OCI-LY7 (cell line): ENCODE results near the gene TXK. TPM values are rescaled to one million over a fixed set of nuclear protein-coding genes. Genes with fewer than 3 reads are reported as not detected.

Experiments
- BruUV-seq: library from RNA; stranded (reverse); fragments of 400-500 nt; replicated peaks from 2 replicates; lab custom pipeline; 2021; lab: Mats Ljungman, UMichigan
- CTCF ChIA-PET: fragments of 300-600 bp; sonication (Branson Sonifier 250); formaldehyde crosslinking; loops from one replicate; lab custom pipeline; 2022; ENCODE audit warnings: antibody characterized with exemption; ENCODE audit not compliant: unreplicated experiment; lab: Charles Lee
- POLR2A ChIA-PET: fragments of 300-600 bp; sonication (Branson Sonifier 250); formaldehyde crosslinking; loops from one replicate; lab custom pipeline; 2022; ENCODE audit warnings: antibody characterized with exemption; lab: Charles Lee
- DNase-seq: peaks from one replicate; pipeline ENCODE4 v3.0.0-alpha.2; 2015; ENCODE audit warnings: low spot score
- H2AFZ ChIP-seq: fragments of 200-600 bp; sonication (generic), shearing (Covaris generic); 2 replicates; pipeline ENCODE4 v1.6.1; 2014; ENCODE audit warnings: mild to moderate bottlenecking, antibody characterized with exemption, low read length, moderate library complexity
- H3K27ac ChIP-seq: fragments of 200-600 bp; sonication (generic); 2 replicates; pipeline ENCODE4 v1.5.1; 2014; ENCODE audit warnings: mixed run types, low read depth, mild to moderate bottlenecking, moderate library complexity, low read length, inconsistent platforms; ENCODE audit not compliant: poor library complexity, severe bottlenecking
- H3K36me3 ChIP-seq: fragments of 200-600 bp; sonication (generic); 2 replicates; pipeline ENCODE4 v1.6.1; 2014; ENCODE audit warnings: mild to moderate bottlenecking, antibody characterized with exemption, low read length, moderate library complexity, mixed read lengths; ENCODE audit not compliant: insufficient read depth
- H3K4me1 ChIP-seq: fragments of 200-600 bp; sonication (generic); 2 replicates; pipeline ENCODE4 v1.5.1; 2014; ENCODE audit warnings: mild to moderate bottlenecking, low read length; ENCODE audit not compliant: insufficient read depth, poor library complexity, severe bottlenecking
- H3K4me2 ChIP-seq: fragments of 200-600 bp; sonication (generic); 2 replicates; pipeline ENCODE4 v1.6.1; 2014; ENCODE audit warnings: mild to moderate bottlenecking, low read length
- H3K4me3 ChIP-seq: fragments of 200-600 bp; sonication (generic); 2 replicates; pipeline ENCODE4 v1.5.1; 2014; ENCODE audit warnings: mild to moderate bottlenecking, low read depth, low read length; ENCODE audit not compliant: poor library complexity, severe bottlenecking
- H3K79me2 ChIP-seq: fragments of 200-600 bp; sonication (generic); 2 replicates; pipeline ENCODE4 v1.6.1; 2016; ENCODE audit warnings: low read depth, mild to moderate bottlenecking, low read length, moderate library complexity, mixed read lengths; ENCODE audit not compliant: insufficient read depth
- H3K9me2 ChIP-seq: fragments of 200-600 bp; sonication (generic); 2 replicates; pipeline ENCODE4 v1.6.1; 2016; ENCODE audit warnings: mild to moderate bottlenecking, low read length, mixed read lengths; ENCODE audit not compliant: insufficient read depth
- H3K9me3 ChIP-seq: fragments of 200-600 bp; sonication (generic); 2 replicates; pipeline ENCODE4 v1.6.1; 2014; ENCODE audit warnings: mild to moderate bottlenecking, mixed run types, low read length, mixed read lengths
- H4K20me1 ChIP-seq: fragments of 200-600 bp; sonication (generic); 2 replicates; pipeline ENCODE4 v1.6.1; 2014; ENCODE audit warnings: mild to moderate bottlenecking, antibody characterized with exemption, low read length, moderate library complexity, mixed read lengths; ENCODE audit not compliant: insufficient read depth
- CTCF ChIP-seq: fragments of 200-600 bp; sonication (generic); conservative IDR thresholded peaks from 2 replicates; pipeline ENCODE4 v1.5.1; 2014; ENCODE audit warnings: mild to moderate bottlenecking, antibody characterized with exemption, low read length, moderate library complexity, mixed read lengths
- EZH2phosphoT487 ChIP-seq: fragments of 200-600 bp; sonication (generic); IDR thresholded peaks from 2 replicates; pipeline ENCODE4 v1.6.1; 2018; ENCODE audit warnings: low read depth, borderline replicate concordance, mild to moderate bottlenecking, mixed run types, antibody characterized with exemption, low read length, moderate library complexity, mixed read lengths
- intact Hi-C: fragments of 100-400 bp; cut with micrococcal nuclease; formaldehyde crosslinking; loops from one replicate; pipeline ENCODE4 v1.10.0; 2022; ENCODE audit not compliant: unreplicated experiment
- total RNA-seq, 2 experiments: library from RNA; depleted of rRNA in 1 of 2; stranded (reverse); fragments of >200 nt in 1 of 2; shearing (Covaris generic) in 1 of 2; gene quantifications; 2 replicates each; pipeline ENCODE4 v1.2.3, GENCODE V29; 2014 to 2022

TXK gene
- total RNA-seq, 2 experiments from 2014 or later: 0.11 TPM; not detected in 1

DNA sequence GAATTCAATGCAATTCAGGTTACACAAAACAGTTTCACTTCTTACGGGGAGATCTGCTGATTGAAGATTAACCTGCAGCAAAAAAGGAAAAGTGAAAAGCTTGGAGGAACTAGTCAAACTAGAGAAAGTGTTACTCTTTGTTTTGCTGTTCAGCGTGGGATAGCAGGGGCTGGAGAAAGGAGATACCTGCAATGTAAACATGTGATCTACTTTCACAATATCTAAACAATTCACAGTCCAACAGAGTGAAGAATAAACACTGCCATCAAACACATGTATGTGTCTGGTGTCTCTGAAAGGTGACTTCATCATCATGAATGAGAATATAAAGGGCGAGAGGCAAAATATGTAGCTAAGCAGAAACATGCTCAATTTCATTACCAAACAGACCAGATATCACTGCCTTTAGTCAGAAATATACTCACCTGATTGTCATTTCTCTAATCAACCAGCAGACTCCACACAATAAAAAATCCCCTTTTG, 91.0 kb downstream of the TXK start:
- Histone ChIP-seq H3K36me3 (no peaks in the 10 kb centered on the region), H3K4me1 (peaks cover 82% of the 10 kb centered on the region), H4K20me1 (no peaks in the 10 kb centered on the region), H3K4me3 (peak overlapping the region; percentile 22), H3K9me2 (no peaks in the 10 kb centered on the region), H3K4me2 (peak overlapping the region; percentile 80), H2AFZ (peak overlapping the region; percentile 80), H3K9me3 (no peaks in the 10 kb centered on the region), H3K79me2 (no peaks in the 10 kb centered on the region), H3K27ac (peak overlapping the region; percentile 25)
- no TSS peak for BruUV-seq
- TF ChIP-seq EZH2phosphoT487 (no peak), CTCF (no peak)
- no peak for DNase-seq
- POLR2A ChIA-PET: interaction anchor here (1.0 to 3.8 kb wide), 5 partner anchors 9 to 297 kb away, joined by 3 to 35 read pairs (median 4); no protein-coding TSS in a partner anchor
- intact Hi-C loops: no loop called here
- CTCF ChIA-PET: no interaction called here

DNA sequence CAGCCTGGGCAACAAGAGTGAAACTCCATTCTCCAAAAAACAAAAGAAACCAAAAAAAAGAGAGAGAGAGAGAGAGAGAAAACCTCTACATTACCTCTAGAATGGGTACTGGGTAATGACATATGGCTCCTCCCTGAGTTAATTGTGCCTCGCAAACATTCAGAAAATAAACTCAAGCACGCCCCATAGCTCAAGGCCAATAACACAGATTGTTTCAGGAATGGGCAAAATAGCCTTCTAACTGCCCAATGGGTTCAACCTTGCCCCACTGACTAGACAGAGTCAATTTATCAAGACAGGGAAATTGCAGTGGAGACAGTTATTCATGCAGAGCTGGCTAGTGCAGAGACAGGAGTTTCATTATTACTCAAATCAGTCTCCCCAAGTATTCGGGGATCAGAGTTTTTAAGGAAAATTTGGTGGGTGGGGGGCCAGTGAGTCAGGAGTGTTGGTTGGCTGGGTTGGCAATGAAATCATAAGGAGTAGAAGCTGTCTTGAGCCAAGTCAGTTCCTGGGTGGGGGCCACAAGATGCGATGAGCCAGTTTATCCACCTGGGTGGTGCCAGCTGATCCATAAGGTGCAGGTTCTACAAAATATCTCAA, 92.4 kb downstream of the TXK start:
- POLR2A ChIA-PET: interaction anchor here (0.8 to 3.8 kb wide), 3 partner anchors 9 to 151 kb away, joined by 3 to 35 read pairs (median 3); no protein-coding TSS in a partner anchor
- intact Hi-C loops: no loop called here

More for the DNA sequence above, 92.4 kb downstream of the TXK start:
- Histone ChIP-seq H3K79me2 (no peaks in the 10 kb centered on the region), H3K36me3 (no peaks in the 10 kb centered on the region), H3K9me3 (no peaks in the 10 kb centered on the region), H3K27ac (no peak overlapping the region), H2AFZ (no peak overlapping the region; the same call in 1 of the 2 replicates), H3K9me2 (no peaks in the 10 kb centered on the region), H4K20me1 (no peaks in the 10 kb centered on the region), H3K4me1 (peaks cover 81% of the 10 kb centered on the region), H3K4me2 (no peak overlapping the region), H3K4me3 (no peak overlapping the region)
- TF ChIP-seq EZH2phosphoT487 (no peak), CTCF (no peak)
- no peak for DNase-seq
- CTCF ChIA-PET: no interaction called here
- no TSS peak for BruUV-seq
